GM18498 (cell line): ENCODE results near the gene CNTNAP2.

ENCODE experiments used
- ATAC-seq: cut with Tn5 transposase; IDR thresholded peaks from one replicate; pipeline ENCODE4 v1.9.1; 2021; ENCODE audit warnings: mild to moderate bottlenecking, moderate library complexity; ENCODE audit not compliant: unreplicated experiment

CNTNAP2 gene

DNA sequence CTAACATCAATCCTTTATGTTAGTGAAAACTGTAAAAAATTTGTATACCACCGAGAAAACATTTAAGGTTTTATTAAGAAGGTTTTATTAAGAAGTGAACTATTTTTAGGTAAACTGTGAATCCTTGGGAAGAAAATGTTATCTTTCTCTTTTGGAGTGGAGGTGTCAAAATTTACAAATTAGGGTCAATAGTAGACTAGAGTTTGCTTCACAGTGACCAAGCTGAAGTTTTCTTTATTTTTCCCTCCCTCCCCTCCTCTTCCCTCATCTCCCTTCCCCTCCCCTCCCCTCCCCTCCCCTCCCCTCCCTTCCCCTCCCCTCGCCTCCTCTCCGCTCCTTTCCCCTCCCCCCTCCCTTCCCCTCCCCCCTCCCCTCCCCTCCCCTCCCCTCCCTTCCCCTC is 168.8 kb downstream of the CNTNAP2 start:
- no peak for ATAC-seq

DNA sequence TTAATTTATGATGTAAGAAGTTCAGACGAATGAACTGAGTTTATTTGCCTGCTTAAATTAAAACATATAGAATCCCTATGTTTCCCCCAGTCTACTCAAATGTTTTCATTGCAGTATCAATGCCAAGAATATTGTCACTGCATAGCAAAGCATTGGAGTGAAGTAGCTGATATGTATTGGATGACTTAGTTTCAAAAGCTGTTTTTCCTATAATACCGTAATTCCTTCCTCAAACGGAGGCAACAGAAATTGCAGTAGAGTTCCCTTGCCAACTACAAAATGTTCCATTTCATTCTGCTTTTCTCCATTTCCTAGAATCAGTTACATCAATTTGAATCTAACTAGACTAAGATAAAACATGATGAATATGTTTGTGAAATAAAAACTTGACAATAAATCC is 174.1 kb downstream of the CNTNAP2 start:
- no peak for ATAC-seq

DNA sequence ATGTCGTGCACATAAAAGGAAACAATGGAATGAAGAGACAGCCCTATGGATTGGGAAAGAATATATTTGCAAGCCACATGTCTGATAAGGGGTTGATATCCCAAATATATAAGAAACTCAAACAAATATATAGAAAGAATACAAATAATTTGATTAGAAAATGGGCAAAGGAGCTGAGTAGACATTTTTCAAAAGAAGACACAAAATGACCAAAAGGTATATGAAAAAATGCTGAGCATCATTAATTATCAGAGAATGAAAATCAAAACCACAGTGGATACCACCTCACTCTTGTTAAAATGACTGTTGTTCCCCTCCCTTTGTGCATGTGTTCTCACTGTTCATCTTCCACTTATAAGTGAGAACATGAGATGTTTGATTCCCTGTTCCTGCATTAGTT is 175.3 kb downstream of the CNTNAP2 start:
- ATAC-seq = no peak

DNA sequence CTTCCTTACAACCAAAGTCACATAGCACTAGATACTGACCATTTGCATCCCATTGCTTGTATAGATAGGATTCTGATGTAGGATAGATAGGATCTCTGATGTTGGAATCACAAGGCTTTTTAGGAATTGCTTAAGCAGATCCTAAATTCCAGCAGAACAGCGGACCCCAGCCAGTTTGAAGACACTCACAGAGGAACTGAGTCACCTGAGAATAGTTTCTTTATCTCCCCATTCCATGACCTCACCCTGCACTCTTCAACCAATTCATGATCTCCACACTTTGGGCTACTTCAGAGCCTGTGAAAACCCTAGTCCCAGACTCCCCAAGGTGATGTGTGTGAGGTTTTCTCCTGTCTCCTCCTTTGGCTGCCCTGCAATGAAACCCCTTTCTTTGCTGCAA is 179.4 kb downstream of the CNTNAP2 start:
- no peak for ATAC-seq

DNA sequence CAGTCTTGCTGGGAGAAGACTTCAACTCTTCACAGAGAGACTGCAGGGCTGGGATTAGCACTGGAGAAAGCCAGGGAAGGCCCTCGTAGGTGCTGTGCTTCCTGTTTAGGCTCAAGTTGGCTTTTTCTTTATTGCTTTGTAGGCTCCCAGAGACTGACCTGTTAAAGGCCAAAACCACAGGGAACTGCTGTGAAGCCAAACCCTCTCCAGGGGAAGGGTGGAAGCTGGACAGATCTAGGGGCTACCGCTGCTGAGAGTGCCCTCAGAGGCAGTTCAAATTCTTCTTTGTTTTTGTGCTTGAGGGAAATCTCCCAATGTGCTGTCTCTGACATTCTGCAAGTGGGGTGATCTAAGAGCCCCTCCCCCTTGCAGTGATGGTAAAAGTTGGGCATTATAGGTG is 198.4 kb downstream of the CNTNAP2 start:
- ATAC-seq = no peak

DNA sequence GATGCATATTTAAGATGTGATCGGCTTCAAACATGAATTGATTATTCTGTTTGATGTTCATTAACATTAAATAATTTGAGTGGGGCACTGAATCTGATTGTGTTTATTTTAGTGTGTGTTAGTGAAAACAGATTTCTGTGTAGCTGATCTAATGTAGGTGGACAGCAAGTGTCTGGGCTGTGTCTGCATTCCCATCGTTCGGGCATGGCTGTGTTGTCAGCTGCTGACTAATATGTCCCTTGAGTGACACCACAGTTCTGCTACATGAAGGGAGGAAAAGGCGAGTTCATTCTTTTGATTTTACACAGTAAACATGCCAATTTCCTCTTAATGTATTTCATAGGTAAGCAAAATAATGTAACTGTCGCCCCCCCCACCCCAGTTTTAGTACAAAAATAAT is 203.0 kb downstream of the CNTNAP2 start:
- no peak for ATAC-seq

DNA sequence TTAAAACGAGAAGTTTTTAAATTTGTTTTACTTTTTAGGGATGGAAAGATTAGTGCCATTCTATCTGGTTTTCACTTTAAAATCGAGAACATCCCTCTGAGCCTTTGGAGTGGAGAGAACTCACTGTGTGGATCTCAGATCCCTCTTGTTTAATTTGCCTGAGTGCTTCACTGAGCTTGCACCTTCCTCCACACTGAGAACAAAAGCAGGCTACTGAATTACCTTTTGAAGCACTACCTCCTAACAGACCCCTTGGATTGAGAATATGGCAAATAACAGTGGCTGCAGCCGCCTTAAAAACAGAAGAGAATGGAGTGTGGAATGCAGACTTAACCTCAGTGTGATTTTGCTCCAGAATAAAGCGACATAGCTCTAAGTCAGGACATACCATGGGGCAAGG is 204.7 kb downstream of the CNTNAP2 start:
- ATAC-seq = no peak

DNA sequence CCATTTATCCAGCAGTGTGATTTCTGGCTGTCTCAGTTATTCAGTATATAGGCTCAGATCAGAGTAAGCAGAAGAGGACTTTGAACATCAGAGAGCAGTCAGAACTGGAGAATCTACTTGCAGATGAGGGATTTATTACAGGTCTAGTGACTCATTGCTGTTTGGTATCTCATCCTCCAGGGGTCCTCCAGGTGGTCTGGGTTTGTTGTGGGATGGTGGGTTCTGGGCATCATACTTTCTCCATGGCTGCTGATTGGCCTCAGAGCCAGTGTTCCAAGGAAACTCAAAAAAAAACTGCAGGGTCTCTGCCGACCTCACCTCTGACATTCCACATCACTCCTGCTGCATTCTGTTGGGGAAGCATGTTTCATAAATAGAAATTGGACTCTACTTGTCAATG is 214.8 kb downstream of the CNTNAP2 start:
- no peak for ATAC-seq

DNA sequence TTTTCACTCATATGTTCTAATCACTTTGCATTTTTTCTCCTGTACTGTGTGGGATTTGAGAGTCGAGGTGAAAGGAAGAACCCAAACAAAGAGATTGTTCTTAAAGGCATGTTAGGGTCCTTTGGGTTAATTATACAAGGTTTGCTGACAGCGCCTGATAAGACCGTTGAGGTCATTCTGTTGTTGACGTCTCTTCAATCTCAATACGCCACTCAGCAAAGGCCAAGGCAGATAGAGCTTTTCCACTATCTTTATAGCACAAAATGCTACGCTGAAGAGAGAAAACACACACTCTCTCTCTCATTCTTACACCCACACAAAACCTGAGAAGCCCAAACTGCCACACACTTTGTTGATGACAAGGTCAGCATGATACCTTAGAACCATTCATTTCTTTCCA is 228.7 kb downstream of the CNTNAP2 start:
- no peak for ATAC-seq

DNA sequence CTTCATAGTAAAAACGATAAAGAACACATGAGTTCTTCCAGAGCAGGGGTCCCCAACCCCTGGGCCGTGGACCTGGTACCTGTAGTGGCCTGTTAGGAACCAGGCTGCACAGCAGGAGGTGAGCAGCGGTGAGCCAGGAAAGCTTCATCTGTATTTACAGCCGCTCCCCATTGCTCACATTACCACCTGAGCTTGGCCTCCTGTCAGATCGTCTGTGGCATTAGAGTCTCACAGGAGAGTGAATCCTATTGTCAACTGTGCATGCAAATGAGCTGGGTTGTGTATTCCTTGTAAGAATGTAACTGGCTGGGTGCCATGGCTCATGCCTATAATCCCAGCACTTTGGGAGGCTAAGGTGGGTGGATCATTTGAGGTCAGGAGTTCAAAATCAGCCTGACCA is 229.5 kb downstream of the CNTNAP2 start:
- ATAC-seq = no peak

DNA sequence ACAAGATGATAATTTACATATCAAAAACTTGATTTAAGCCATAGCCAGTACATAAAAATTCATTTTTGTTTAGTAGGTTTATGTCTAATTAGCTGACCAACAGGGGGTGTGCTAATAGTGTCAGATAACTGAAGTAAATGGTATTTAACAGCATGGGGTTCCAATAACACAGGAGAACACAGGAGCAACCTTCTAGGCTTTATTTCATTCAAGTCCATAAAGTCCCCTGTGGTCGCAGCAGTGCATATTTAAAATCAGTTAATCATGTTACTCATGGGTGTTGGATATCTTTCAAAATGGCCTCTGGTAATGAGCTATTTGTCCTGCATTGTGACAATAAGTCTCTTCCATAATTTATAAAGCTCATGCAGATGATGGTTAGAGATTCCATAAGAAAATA is 238.6 kb downstream of the CNTNAP2 start:
- ATAC-seq = no peak

DNA sequence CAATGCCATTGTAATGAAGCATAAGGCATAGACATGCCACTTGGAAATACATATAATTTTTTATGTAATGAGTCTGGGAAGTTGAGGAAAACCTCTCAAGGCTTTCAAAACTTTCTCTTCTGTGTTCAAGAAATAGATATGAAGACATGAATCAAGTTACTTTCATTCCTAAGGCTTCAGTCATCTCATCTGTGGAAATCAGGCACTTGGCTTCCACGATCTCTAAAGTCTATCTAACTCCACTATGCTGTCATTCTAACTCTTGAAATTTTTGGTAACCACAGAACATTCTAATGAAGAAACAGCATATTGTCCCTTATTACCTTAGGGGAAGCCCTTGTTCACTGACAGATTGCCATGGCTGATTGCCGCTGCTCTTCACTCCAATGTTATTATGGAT is 242.6 kb downstream of the CNTNAP2 start:
- no peak for ATAC-seq

DNA sequence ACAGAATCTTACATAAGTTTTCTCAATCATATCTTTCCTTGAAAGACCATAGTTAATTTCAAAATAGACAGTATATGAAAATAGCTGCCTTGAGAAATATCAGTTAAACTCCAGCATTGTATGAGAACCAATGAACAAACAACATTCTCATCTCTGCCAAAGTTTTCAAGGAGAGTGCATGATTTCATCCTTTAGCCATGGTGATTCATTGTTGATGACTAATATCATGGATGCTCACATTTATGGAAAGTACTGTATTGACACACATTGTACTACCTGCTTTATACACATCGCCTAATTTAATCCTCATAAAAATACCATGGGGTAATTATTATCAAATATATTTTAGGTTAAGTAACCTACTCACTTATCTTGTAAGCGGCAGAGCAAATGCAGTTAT is 250.3 kb downstream of the CNTNAP2 start:
- no peak for ATAC-seq

DNA sequence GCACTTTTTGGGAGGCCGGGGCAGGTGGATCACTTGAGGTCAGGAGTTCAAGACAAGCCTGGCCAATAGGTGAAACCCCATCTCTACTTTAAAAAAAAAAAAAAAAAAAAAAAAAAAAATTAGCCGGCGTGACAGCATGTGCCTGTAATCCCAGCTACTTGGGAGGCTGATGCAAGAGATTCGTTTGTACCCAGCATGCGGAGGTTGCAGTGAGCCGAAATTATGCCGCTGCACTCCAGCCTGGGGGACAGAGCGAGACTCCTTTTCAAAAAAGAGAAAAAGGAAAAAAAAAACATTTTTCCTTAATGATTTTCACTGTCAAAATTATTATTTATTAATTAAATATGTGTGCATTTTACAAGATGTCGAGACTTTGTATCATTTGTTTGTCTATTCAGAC is 253.6 kb downstream of the CNTNAP2 start:
- no peak for ATAC-seq

DNA sequence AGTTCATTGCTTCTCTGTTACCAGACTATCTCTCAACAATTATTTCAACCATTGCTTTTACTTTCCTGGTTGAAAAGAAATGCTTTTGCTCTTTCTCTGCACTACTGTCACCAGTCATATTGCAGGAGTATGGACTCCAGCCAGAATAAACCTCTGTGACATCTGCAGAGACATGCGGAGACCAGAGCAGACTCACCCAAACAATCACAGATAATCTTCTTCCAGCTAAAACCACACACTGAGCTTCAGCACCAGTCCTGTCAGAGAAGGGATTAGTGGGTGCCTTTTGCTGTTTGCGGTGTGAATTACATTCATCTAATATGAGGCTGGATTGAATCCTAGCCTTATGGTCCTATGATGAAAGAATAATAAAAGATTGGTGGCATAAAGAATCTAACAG is 258.6 kb downstream of the CNTNAP2 start:
- ATAC-seq = no peak

DNA sequence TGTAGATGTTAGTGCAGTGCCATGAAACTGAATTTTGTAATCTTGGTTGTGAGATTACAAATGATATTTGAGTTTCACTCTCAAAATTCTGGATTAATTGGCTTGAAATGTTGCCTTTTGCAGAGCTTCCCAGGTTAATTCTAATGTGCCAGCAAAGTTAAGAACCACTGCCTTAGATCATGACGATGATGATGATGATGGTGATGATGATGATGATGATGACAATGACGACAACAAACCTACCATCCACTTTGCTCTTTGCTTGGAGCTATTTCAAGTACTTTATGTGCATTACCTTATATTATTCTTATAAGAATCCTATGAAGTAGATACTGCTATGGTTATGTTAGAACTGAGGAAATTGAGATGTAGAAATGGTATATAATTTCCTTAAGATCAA is 261.6 kb downstream of the CNTNAP2 start:
- ATAC-seq = no peak

DNA sequence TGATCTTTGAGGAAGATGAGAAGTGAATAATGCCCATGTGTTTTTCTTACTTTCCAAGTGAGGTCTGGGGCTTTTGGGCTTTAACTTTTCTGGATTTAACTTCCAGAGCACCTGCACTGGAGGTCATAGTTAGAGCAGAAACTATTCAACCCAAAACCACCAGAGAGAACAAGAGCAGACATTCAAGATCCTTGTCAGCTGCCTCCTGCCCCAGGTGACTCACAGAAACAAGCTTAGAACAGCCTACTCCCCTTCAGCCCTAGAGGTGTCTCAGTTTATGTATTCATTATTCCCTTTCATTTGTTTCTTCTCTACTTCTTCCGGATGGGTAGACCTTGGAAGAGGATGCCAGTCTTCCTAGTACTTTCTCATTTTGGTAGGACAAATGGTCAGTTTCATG is 270.5 kb downstream of the CNTNAP2 start:
- no peak for ATAC-seq

DNA sequence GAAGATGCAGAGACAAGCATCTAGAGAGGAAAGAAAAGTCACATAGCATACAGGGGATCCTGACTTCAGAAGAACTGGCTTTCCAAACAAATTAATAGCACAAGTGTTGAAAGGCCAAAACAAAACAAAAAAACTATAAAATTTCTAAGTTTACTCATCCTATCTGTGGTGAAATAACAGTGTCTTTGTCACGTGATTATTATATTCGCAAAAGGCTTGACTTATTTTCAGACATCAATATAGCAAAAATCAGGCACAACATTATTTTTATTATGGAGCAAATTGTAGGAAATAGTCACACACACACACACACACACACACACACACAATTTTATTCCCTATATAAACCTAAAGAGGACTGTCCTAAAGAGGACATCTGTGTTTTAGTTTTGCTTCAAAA is 272.3 kb downstream of the CNTNAP2 start:
- ATAC-seq = no peak

DNA sequence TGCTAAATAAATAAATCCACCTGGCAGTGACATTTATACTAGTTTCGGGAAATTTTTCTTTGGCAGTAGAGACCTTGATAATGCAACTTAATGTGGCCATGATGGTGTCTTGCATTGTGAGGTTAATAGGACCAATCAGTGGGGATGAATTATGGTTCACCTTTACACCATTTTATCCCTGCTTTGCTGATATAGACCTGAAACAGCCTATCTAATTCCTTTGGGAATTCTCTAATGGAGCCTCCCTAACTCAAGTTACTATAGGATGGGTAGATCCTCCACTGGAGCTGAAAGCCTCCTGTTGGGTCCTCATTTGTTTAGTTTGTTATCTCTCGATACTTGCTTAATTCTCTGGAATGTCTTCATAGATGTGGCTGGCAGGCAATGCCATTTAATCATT is 276.7 kb downstream of the CNTNAP2 start:
- no peak for ATAC-seq

DNA sequence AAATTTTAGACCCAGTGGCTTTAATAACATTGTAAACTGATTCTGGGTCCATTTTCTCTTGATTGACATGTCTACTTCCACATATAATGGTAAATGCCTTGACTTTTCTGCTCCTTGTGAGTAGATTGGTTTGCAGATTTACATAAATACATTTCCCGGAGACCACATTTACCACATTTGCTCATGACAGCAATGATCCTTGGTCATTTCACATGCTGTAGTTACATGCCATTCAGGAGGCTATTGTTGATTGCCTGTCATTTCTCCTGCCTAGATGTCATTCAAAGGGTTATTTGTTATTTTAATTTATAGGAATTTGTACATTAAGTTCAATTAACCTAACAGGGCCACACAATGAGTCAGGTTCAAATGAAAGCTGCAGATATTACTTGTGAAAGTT is 280.5 kb downstream of the CNTNAP2 start:
- ATAC-seq = no peak

DNA sequence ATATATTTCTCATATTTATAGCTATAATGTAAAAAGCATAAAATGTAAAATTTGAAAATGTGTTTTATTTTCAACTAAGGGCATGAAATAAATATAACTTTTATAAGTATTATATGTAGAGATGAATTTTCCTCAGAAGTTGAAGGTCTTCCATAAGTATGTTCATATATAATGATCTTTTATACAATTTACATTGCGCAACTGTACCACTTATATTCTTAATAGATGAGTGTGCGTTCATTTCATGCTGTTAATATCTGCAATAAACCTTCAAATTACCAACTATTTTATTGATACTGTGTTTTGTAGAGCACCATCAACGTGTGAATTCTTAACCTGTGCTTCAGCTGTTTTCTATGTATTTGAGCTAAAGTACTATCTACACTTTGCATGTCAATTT is 285.3 kb downstream of the CNTNAP2 start:
- ATAC-seq = no peak

DNA sequence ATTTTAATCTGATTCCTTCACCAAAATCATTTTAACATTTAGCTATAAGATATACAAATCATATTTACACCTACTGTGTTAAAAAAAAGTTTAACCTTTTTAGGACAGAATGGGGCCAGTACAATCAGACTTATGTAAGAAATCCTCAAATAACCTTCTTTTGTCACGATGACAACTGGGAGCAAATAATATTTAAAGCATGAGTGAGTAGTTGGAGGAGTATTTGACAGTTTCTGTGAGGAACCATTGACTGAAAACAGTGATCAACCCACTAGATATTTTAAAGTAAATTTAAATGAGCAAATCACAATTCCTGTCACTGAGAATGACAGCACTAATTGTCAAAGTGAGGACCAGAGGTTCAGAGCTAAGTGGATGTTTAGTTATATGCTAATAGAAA is 289.1 kb downstream of the CNTNAP2 start:
- ATAC-seq = no peak

DNA sequence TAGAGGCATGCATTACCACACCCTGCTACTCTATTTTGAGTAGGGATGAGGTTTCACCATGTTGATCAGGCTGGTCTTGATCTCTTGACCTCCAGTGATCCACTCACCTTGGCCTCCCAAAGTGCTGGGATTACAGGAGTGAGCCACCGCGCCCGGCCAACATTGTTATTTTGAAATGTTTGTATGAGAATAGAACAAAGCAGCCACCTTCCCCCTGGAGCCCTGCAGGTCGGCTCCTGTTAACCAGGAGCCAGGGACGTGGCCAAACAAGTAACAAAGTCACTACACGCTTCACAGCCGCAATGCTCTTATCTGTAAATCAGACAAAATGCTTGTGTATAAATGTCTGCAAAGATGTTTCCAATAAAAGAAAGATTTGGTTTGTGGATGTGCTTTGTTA is 295.4 kb downstream of the CNTNAP2 start:
- no peak for ATAC-seq

DNA sequence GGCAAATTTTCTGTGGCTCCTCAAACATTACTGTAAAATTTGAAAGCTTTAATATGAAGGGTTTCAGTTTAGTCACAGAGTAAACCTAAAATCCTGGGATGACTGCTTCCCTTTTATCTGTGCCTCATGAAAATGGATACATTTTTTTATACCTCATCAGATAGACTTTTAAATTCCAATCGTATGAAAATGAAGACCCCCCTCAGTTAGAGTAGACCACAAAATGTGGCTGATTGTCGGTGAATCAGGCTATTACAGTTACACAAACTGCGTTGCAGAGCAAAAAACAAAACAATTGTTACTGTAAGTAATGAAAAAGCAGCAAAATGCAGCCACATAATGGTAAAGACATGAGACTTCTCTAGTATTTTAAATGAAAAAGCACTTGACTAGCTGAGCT is 296.2 kb downstream of the CNTNAP2 start:
- ATAC-seq = no peak
